NB4 (cell line): ENCODE data around the gene DNAJB11.

Experiments
- CTCF ChIP-seq: IDR thresholded peaks from one replicate; pipeline ENCODE4 v1.5.1; 2012; ENCODE audit warnings: low read depth, low read length
- MAX ChIP-seq: IDR thresholded peaks from 2 replicates; pipeline ENCODE4 v1.6.1; 2011; ENCODE audit warnings: low read depth, low read length
- POLR2A ChIP-seq: IDR thresholded peaks from 2 replicates; pipeline ENCODE4 v1.6.1; 2011; ENCODE audit warnings: mild to moderate bottlenecking; ENCODE audit not compliant: insufficient read length; ENCODE audit errors: extremely low read depth

GRCh38 chr3:186588632-186589031 is 18.1 kb downstream of the DNAJB11 start:
- no peak for TF ChIP-seq CTCF
- no peak for TF ChIP-seq MAX
- TF ChIP-seq POLR2A: no peak
